ENCODE data around the gene MAB21L1.

The MAB21L1 gene

DNA sequence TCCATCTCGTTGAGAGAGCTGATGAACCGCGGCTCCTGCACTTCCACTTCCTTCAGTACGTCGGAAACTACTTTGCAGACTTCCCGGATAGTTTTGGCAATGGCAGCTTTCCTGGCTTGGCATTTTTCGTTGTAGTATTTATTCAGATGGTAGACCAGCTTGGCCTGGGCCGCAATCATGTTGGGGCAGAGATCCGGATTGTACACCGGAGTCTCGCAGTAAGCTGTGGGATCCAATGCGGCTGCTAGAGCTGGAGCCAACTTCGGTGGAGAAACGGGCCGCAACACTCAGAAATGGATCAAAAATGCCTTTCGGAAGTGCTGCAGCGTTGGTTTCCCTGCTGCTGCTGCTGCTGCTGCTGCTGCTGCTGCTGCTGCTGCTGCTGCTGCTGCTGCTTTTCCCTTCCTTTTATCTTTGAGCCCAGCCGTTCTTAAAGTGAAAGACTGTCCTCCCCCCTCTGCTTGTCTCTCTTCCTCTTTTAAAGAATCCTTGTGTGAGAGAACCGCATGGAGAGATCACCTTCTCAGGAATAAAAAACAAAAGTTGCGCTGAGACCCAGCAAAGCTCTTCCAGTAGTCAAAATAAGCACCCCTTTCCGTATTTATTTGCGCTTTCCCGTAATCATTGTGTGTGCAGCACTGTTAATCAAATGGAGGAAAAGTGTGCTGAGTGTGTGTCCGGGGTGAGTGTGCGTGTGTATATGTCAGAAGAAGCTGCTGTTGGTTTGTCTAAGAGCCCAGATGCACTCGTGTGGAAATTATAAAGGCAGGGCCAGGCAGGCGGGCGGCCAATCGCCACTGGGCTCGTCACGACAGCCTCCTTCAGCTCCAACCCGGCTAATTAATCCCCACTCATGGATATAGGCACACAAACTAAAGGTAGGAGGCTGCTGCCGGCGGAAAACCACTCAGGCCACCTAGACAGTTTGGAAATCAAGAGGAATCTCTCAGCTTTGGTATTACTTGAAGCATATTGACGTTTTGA lies at the start of gene MAB21L1:
Gene MAB21L1 (minus strand): TSS at position 730 of the 984 bp plus-strand sequence. CDS start 551 bp downstream, at position 179.
- no peak for DNase-seq

- DNase-seq, result no peak
Observed at GRCh38 chr13:35524171-35524570, 47.7 kb upstream of the MAB21L1 start.

- DNase-seq, result no peak
Observed at GRCh38 chr13:35518337-35518946, 42.0 kb upstream of the MAB21L1 start.

DNA sequence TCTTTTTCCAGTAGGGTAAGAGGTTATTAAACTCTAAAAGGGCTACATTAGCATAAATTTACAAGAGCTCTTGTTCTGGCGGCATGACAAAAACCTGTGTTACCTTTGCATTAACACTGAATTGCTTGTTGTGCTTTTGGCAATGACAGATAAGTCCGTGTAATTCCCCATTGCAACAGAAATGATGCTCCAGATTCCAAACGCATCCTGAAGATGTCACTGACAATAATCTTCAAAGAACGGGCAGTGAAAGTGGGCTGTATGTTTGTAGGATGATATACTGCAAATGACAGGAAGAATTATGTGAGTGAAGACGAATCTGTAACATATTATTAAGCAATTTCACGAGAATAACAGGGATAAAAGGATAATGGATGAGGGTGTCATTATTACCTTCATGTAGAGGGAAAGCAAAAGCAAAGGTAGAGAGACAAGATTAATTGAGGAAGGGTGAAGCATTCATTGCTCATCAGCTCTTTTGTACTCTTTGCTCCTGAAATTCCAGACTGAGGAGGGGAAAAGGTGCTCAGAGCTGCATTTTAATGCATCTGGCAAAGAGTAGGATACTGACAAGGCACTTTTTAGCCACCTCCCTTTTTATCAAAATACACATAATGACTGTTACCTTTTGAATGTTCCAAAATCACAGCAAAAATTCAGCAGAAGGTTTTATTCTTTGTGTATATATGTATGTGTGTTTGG lies 38.5 kb upstream of the MAB21L1 start:
- no peak for DNase-seq

DNA sequence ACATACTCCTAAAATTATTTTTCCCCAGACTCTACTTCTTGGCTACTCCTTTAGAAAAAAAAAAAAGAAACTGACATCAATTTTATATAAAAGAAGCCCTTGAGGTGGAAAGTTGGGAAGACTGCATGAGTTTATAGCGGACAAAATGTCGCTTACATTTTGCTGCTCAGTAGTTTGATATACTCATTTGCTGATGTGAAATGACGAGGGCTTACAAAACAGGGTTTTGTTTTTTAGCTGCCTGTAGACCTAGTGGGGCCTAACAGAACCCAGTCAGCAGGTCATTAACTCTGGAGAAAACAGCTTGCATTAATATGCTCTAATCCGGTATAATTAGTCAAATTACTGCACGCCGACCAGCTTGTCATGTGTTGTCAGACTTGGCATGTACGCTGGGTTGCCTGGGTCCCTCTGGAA lies 37.6 kb upstream of the MAB21L1 start:
- no peak for DNase-seq

- no peak for DNase-seq
Observed at GRCh38 chr13:35512271-35512920, 35.9 kb upstream of the MAB21L1 start.

- DNase-seq, result no peak
Observed at GRCh38 chr13:35502456-35502855, 26.0 kb upstream of the MAB21L1 start.

DNA sequence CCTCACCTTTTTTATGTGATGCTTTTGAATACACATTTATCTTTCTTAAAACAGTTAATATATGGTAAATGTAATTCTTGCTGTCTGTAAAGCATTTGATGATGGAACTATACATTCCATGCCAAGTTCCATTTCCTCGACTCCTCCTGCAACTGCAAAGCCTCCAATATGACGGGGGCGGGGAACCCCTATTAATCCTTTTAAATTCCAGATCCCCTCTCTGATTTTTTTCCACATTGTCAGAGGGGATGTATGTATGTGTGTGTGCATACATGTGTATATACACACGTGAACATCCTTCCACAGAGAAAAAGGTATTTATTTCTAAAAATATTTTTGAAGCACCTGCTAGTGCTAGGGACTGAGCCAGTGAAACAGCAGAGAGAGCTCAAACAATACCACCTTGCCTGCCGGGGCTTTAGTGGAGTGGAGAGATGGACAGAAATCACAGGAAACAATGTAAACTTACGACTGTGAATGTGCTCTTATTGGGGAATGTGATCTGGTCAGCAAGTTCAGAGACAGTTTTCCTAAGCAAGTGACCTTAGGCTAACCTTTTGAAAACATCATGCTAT lies 25.3 kb upstream of the MAB21L1 start:
- DNase-seq, result no peak

GRCh38 chr13:35500144-35500543 lies 23.7 kb upstream of the MAB21L1 start:
- DNase-seq, result no peak

DNA sequence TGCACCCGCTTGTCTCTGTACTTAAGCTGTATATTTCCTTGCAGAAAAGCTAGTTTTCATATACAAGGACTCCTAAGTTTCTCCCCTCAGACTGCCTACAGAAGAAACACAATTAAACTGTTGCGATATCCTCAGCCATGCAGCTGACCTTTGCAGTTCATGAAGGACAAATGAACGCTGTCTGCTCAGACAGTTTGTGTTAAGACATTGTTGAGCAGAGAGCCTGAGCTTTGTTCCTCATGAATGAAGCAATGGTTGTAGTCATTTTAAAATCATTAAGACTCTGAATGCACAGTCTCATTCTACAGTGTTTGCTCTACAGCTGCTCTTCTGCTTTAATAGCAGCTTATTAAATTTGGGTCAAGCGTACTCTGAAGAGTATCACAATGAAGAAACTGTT lies 23.2 kb upstream of the MAB21L1 start:
- DNase-seq, result no peak

GRCh38 chr13:35499196-35499662 lies 22.7 kb upstream of the MAB21L1 start:
- DNase-seq, result no peak

DNA sequence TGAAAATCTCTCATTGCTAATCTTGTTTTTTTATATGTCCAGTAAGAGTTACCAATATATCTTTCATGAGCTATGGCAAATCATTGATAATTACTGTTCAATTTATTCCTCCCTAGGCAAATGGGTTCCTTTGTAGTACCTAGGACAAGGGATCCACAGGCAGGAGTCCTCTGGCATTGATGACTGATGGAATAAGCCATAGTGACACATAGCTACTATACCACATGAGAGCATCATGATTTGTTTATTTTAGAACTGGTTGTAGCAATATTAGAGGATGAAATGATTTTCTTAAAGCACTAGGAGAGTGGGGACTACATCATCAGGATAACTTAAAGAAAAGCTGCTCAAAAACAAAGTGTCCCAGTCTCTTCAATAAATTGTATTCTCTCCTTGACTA lies 21.7 kb upstream of the MAB21L1 start:
- DNase-seq, result no peak

DNA sequence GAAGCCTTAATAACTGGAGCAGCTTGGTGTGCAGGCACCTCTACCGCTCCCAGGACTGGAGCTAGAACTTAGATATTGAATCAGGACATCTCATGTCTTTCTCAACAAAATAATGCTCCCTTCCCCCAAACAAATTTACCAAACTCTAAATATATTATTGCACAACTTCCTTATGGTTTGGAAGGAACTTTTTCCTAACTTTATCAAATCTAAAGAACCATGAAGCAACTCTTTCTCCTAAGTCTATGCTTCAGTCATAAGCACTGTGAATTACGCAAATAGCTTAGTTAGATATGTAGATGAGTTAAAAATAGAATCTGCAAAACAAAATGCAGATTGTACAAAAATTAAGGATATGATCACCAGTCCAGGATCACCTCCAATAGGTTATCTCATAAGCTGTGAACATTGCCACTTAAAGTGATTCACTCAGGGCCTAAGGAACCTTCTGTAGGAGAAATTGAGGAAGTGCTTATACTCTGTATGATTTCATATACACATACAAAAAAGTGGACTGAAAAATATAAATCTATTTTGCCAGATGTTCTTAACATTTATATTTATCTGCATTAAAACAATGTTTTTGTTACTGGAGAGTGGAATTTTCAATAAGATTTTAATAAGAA lies 20.4 kb upstream of the MAB21L1 start:
- no peak for DNase-seq

- DNase-seq, result no peak
Observed at GRCh38 chr13:35496006-35496405, 19.5 kb upstream of the MAB21L1 start.

GRCh38 chr13:35489050-35489449 lies 12.6 kb upstream of the MAB21L1 start:
- no peak for DNase-seq

DNA sequence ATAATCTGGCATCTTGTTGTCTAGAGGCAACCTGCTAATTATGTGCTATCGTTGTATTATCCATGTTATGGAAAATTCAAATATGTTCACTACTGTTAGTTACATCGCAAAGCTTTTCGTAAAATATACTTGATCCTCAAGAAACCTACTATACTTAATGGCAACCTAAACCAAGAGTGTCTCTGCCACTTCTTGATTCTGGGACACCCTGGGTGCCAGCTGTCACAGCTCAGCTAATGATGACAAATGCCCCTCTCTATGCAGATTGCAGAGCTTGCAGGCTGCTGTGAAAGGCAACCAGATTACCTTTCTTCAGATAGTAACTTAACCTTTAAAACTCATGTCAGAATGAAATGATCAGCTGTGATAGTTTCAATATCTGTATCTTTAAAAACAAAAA lies 8.9 kb upstream of the MAB21L1 start:
- no peak for DNase-seq

DNA sequence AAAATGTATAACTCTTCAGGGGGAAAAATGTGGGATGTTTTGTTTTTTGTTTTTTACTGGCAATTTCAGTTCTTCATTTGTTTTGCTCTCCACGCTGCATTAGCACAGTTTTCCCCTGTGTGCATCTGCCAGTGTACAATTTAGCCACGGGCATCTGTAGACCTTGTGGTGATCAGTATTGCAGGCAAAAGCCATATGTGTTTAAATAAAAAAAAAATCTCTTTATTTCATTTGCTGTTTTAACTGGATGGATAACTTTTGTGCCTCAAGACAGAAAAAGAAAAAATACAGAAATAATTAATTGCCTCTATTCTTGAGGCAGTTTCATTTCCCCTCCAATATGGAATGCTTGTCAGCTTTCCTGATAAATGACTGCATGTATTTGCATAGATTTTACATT lies 7.9 kb upstream of the MAB21L1 start:
- DNase-seq, result no peak

DNA sequence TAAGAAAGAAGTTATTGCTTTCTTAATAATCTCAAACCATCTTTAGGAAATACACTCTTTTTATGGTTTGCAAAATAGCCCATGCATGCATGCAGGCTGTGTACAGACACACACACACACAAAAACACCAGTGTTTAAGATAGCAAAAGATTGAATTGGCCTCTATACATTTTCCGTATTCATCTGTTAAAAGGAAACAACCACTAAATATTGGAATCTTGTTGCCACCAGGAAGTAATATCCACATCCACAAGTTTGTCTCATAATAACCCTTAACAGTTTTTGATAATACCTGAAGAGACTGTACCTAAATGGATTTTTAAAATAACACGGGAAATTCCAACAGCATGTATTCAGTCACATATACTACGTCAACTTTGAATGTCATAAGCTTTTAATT lies 7.3 kb upstream of the MAB21L1 start:
- no peak for DNase-seq

DNA sequence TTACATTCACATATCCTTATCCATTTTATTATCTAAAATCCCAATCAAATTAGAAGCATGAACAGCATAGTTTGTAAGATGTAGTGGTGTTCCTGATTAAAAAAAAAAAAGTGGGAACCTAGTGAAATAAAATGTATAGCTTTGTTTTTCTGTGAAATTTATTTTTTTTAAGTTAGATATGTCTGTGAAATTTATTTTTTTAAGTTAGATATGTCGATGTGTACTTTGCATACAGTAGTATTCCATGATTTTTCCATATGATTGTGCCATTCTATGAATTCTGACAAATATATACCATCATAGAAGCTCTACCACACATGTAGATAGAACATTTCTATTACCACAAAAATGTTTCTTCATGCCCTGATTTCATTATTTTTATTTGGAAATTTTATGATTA lies 6.0 kb upstream of the MAB21L1 start:
- DNase-seq, result no peak

- DNase-seq, result no peak
Observed at GRCh38 chr13:35481777-35482176, 5.3 kb upstream of the MAB21L1 start.

DNA sequence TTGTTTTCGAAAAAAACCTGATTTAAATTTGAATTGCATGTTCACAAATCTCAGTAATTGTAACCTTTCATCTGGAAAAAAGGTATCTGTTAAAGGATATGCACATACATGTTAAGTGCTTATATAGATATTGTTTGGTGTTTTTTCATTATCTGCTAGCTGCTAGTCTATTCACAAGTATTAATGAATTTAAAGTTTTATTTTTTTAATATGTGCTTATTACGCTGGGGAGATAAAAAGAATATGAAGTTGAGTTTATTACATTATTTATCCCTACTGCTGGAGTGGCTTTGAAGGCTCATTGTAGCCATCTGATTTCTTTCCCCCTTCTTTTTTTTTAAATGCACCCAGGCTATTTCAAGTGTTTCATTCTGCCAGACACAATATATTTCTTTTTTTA lies 3.9 kb upstream of the MAB21L1 start:
- no peak for DNase-seq

DNA sequence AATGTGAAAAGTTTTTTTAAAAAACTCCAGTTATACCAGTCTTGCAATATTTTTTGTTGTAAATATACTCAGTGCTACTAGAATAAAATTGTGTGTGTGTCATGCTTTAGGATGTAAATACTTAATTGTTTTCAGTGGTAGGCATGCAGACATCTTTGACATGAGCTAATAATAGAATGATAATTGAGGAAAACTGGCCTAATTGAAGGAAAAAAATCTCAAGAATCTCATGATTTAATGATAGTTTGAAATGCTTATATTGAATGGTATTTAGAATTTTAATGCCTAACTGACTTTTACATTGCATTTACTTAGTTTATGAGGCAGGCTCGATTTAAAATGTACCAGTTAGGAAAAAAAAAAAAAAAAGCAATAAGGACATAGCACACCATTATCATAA lies 3.2 kb upstream of the MAB21L1 start:
- DNase-seq, result no peak

Data from stimulated activated CD4-positive, alpha-beta T cell treated with anti-CD3 and anti-CD28 coated beads, Interleukin-2, amount 100 ng/mL, for 48 hours (primary cell).